ENCODE data around the gene AKT1.

AKT1 gene

DNA sequence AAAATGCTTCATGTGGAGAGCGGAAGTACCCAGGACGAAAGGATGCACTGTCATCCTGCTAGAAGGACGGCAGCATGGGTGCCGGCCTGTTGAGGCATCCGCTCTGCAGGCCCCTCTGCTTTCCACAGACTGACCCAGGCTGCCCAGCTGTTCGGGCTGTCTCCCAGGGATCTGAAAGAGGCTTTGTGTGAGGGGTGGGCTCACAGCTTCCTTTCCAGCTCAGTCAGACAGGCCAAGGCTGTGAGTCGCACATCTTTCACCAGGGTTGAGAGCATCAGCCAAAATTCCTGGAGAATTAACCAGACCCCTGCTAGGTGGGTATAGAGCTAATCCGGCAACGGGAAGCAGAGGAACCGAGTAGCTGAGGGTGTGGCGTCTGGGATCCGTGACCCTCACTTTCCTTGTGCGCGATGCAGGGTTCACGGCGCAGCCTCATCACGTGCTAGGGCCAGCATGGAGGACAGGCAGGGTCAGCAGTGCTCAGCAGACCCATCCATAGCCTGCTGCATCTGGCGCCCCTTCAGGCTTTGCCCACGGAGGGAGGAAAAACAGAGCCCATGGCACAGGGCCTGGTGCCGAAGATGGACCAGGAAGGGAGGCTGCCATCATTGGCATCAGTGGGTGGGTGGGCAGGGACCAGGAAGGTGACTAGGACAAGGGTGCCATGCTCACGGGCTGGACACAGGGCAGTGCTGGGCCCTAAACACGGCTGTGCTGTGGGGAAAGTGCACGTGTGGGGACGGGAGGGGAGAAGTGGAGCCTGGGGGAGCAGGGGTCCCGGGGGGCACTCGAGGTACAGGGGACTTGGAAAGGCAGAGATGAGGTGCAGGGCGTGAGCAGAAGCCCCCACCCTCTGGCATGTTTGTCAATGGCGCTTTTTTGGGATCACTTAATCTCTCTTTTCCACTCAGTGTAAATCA is 51.8 kb downstream of the AKT1 start:
- no peak overlapping the region for H3K4me3 ChIP-seq (ENCODE audit: low read depth, low read length)
- H3K27ac ChIP-seq = no peak overlapping the region
- no peaks in the 10 kb centered on the region for H3K36me3 ChIP-seq (replicated peaks)
- TF ChIP-seq, protein P1, sequence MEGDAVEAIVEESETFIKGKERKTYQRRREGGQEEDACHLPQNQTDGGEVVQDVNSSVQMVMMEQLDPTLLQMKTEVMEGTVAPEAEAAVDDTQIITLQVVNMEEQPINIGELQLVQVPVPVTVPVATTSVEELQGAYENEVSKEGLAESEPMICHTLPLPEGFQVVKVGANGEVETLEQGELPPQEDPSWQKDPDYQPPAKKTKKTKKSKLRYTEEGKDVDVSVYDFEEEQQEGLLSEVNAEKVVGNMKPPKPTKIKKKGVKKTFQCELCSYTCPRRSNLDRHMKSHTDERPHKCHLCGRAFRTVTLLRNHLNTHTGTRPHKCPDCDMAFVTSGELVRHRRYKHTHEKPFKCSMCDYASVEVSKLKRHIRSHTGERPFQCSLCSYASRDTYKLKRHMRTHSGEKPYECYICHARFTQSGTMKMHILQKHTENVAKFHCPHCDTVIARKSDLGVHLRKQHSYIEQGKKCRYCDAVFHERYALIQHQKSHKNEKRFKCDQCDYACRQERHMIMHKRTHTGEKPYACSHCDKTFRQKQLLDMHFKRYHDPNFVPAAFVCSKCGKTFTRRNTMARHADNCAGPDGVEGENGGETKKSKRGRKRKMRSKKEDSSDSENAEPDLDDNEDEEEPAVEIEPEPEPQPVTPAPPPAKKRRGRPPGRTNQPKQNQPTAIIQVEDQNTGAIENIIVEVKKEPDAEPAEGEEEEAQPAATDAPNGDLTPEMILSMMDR (IDR thresholded peaks at IDR 0.05; ENCODE audit: low read depth, low read length, missing control alignments) = no peak
- in situ Hi-C loops (cut with HindIII; ENCODE audit: low pct_ligation_motif_present, low sequenced_read_pairs) = no loop called here
- DNase-seq = no peak
- H3K27me3 ChIP-seq (replicated peaks) = no peaks in the 10 kb centered on the region

DNA sequence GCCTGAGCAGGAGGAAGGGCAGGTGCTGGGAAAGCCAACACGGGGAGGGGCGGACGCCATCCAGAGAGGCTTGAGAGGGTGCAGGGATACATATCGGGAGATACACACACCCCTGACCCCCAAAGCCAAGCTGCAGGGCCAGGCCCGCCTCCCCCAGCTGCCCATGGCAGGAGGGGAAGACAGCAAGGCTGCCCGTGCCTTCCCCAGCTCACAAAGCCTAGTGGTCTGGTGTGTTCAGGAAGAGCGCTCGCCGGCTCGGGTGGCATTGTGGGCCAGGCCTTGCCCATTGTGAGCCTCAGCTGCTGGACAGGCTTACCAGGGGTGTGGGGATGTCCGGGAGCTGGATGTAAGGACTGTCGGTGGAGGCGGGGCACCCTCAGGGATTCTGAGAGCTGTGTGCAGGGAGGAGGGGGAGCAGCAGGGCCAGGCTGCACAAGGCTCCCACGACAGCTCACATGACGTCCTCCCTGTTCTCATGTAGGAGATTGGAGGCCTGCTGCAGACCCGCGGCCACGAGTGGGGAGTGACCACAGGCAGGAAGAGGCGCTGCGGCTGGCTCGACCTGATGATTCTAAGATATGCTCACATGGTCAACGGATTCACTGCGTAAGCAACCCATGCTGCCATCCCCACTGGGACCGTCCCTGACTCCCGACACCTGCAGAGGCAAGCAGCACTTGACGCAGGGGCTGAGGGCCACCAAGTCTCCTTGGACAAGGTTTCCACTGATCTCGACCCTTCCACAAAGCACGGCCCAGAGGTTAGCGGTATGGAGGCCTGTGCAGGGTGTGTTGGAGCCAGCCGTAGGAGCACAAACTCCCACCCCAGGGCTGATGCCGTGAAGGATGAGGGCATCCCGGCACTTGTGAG is 52.7 kb downstream of the AKT1 start:
- in situ Hi-C loops (cut with HindIII; ENCODE audit: low pct_ligation_motif_present, low sequenced_read_pairs) = no loop called here
- Histone ChIP-seq H3K36me3 (replicated peaks) (no peaks in the 10 kb centered on the region), H3K27ac (no peak overlapping the region), H3K27me3 (replicated peaks) (no peaks in the 10 kb centered on the region), H3K4me3 (ENCODE audit: low read depth, low read length) (no peak overlapping the region)
- TF ChIP-seq, protein P1 (IDR thresholded peaks at IDR 0.05; ENCODE audit: low read depth, low read length, missing control alignments) = no peak
- no peak for DNase-seq

DNA sequence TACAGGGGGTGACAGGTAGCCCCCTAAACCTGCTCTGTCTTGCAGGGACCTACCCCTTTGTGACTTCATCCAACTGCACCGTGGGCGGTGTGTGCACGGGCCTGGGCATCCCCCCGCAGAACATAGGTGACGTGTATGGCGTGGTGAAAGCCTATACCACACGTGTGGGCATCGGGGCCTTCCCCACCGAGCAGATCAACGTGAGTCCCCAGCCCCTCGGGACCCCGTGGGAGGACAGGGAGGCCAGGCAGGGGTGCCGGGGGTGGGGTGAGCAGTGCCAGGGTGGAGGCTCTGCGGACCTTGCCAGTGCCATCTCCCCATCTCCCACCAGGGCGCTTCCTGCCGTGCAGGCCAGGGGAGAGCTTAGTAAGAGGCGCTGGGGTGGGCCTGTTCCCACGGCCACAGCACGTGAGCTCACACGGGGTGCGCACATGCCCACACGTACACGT is 53.7 kb downstream of the AKT1 start:
- H3K36me3 ChIP-seq (replicated peaks) = no peaks in the 10 kb centered on the region
- no peak overlapping the region for H3K27ac ChIP-seq
- in situ Hi-C loops (cut with HindIII; ENCODE audit: low pct_ligation_motif_present, low sequenced_read_pairs) = no loop called here
- no peak for DNase-seq
- TF ChIP-seq, protein P1 (IDR thresholded peaks at IDR 0.05; ENCODE audit: low read depth, low read length, missing control alignments) = no peak
- no peak overlapping the region for H3K4me3 ChIP-seq (ENCODE audit: low read depth, low read length)
- no peaks in the 10 kb centered on the region for H3K27me3 ChIP-seq (replicated peaks)

DNA sequence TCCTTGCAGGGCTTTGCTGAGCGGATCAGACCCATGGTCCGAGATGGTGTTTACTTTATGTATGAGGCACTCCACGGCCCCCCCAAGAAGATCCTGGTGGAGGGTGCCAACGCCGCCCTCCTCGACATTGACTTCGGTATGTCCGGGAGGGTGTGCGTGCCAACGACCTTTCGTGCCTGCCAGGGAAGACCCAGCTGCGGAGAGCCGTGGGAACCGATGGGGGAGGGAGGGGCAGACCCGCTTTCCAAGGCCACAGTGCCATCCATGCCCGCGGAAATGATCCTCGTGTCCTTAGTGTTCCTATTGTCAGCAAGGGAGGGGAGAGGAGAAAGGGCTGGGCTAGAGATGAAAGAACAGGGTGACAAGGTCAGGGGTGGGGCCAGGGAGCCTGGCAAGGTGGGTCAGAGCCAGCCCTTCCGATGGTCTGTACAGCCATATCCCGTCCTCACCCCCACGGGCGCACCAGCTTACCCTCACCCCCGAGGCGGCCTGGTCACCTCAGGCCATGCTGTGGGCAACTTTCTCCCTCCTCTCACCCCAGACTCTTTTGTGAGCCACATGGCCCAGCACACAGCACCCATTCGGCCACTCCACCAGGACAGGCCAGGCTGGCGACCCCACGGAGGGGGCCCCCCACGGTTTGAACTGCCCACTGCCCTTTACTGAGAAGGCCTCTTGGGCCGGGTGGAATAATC is 54.3 kb downstream of the AKT1 start:
- H3K27ac ChIP-seq = no peak overlapping the region
- no peak overlapping the region for H3K4me3 ChIP-seq (ENCODE audit: low read depth, low read length)
- DNase-seq = no peak
- TF ChIP-seq, protein P1 (IDR thresholded peaks at IDR 0.05; ENCODE audit: low read depth, low read length, missing control alignments) = no peak
- no peaks in the 10 kb centered on the region for H3K36me3 ChIP-seq (replicated peaks)
- in situ Hi-C loops (cut with HindIII; ENCODE audit: low pct_ligation_motif_present, low sequenced_read_pairs) = no loop called here
- H3K27me3 ChIP-seq (replicated peaks) = no peaks in the 10 kb centered on the region

DNA sequence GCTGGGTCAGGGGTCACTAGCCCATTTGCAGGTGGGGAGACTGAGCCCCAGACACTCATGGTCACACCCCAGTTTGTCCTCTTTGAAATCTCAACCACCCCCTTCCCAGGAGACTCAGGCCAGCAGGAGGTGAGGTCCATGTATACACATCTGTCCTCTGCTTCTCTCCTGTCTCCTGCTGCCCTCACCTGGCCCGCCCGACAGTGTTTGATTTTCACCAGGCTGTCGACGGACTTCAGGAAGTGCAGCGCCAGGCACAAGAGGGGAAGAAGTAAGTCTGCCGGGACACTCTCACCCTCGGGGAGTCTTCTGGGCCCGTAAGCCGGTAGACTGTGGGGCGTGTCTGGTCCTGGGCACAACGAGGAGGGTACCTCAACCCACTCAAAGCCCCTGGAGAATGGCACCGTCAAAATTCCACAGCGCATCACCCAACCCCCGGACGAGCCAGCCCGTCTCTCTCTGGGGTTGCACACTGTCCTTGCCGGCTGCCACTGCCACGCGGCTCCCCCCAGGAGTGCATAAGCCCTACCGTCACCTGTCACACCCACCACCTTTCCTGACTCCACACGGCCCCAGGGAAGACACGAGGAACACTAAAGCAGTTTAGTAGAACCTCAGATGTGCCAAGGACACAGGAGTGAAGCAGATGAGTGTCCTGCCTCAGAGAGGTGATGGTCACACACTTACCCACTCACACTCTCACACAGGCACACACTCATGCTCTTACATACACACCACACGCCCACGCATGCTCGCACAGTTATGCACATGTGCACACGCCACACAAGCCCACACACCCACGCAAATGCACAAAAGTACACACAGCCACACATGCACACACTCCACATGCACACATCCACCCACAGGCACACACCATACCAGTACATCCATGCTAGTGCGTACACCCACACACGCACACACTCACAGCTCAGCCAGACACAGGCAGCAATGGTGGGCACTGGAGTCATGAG is 55.7 kb downstream of the AKT1 start:
- TF ChIP-seq, protein P1 (IDR thresholded peaks at IDR 0.05; ENCODE audit: low read depth, low read length, missing control alignments) = no peak

More for the DNA sequence above, 55.7 kb downstream of the AKT1 start:
- no peak for DNase-seq
- H3K27ac ChIP-seq = no peak overlapping the region
- H3K36me3 ChIP-seq (replicated peaks) = no peaks in the 10 kb centered on the region
- no peaks in the 10 kb centered on the region for H3K27me3 ChIP-seq (replicated peaks)
- in situ Hi-C loops (cut with HindIII; ENCODE audit: low pct_ligation_motif_present, low sequenced_read_pairs) = no loop called here
- no peak overlapping the region for H3K4me3 ChIP-seq (ENCODE audit: low read depth, low read length)

Measured in brain microvascular endothelial cell (primary cell).